Loucy (cell line): ENCODE measurements around the gene SDK1.
"Not testable (repeated sequence)": the region's sequence is repeated elsewhere in the genome, so short reads cannot be mapped to it uniquely, and the experiment has no call there.

Experiments used
- CTCF ChIP-seq: fragments of 200-600 bp; sonication (generic); conservative IDR thresholded peaks from 2 replicates; pipeline ENCODE4 v1.5.1; 2014; ENCODE audit warnings: mild to moderate bottlenecking, antibody characterized with exemption, low read length
- EZH2phosphoT487 ChIP-seq: fragments of 200-600 bp; IDR thresholded peaks from 2 replicates; pipeline ENCODE4 v1.6.1; 2018; ENCODE audit warnings: antibody characterized with exemption, mild to moderate bottlenecking, moderate library complexity, borderline replicate concordance

- TF ChIP-seq CTCF, EZH2phosphoT487: not testable (repeated sequence)
Observed at GRCh38 chr7:4217126-4217660, 916.1 kb downstream of the SDK1 start.
